ENCODE results near the gene SAMD4B. TPM values are rescaled to one million over a fixed set of nuclear protein-coding genes. Genes with fewer than 3 reads are reported as not detected.
A peak's percentile ranks its signal among the peaks of the same experiment; 100 is the strongest.

Gene SAMD4B
- total and polyA plus RNA-seq, 9 of the 15 experiments (the other 6 are each of a cell fraction or from before 2014, with no cell fraction given), result 3.4 to 90.5 (median 38.0) TPM

GRCh38 chr19:39342647-39343305 lies 555 bp downstream of the SAMD4B start (continued):
- TF ChIP-seq CBX2 (IDR thresholded peaks at IDR 0.05; ENCODE audit: insufficient read depth, low read length, poor library complexity, severe bottlenecking) (no peak), ZNF133 (CRISPR knock-in tag; IDR thresholded peaks at IDR 0.05) (no peak), JUND (IDR thresholded peaks at IDR 0.05; ENCODE audit: borderline replicate concordance, low read depth, low read length) (no peak), JUND (tag; IDR thresholded peaks at IDR 0.05; ENCODE audit: borderline replicate concordance, low read depth, low read length) (no peak), THRB (CRISPR knock-in tag; conservative IDR thresholded peaks at IDR 0.05) (no peak)

GRCh38 chr19:39345956-39346355 lies 3.7 kb downstream of the SAMD4B start:
- Histone ChIP-seq H3K27me3 (ENCODE audit: control insufficient read depth in 2 of 2, insufficient read depth in 2 of 2, low read length in 2 of 2) (no peaks in the 10 kb centered on the region), H3K4me3 (no peak overlapping the region), H3K9ac (ENCODE audit: insufficient read depth in 1 of 2, low read depth in 2 of 2, low read length in 2 of 2) (peak overlapping the region in 1 of 2 experiments; percentile 47; a peak in 1 of 4 replicates), H3K4me2 (ENCODE audit: insufficient read depth, low read length) (no peak overlapping the region), H2AFZ (ENCODE audit: low read depth, low read length) (no peak overlapping the region), H3K36me3 (ENCODE audit: control insufficient read depth, insufficient read depth, low read length) (peaks cover 63% of the 10 kb centered on the region), H3K9me1 (ENCODE audit: control insufficient read depth, insufficient read depth, low read length) (peaks cover 12% of the 10 kb centered on the region), H3K27ac (ENCODE audit: extremely low read depth, low read depth, low read length) (no peak overlapping the region), H4K20me1 (replicated peaks; ENCODE audit: control insufficient read depth, insufficient read depth, low read length) (peaks cover 28% of the 10 kb centered on the region), H3K4me1 (replicated peaks in 1 of 2; ENCODE audit: control insufficient read depth in 2 of 2, insufficient read depth in 2 of 2, low read length in 2 of 2) (peaks cover 36 to 39% of the 10 kb centered on the region in 2 experiments), H3K79me2 (ENCODE audit: control insufficient read depth, insufficient read depth, low read length) (peaks cover 83% of the 10 kb centered on the region), H3K9me3 (replicated peaks; ENCODE audit: control insufficient read depth, insufficient read depth, low read depth, low read length) (no peaks in the 10 kb centered on the region)
- ChIA-PET CTCF (ENCODE audit: low intra/inter-chr PET ratio) (no interaction called here), POLR2A (interaction anchor here (0.5 to 1.2 kb wide), 5 partner anchors 10 to 801 kb away, joined by 3 to 5 read pairs (median 4); partner anchors contain the start of genes MED29 and PAF1)
- no peak for FAIRE-seq
- WGBS (ENCODE audit: insufficient coverage, low coverage, missing lambda C conversion rate), result 79% methylated on average over 1 of the region's 1 CpG
- TF ChIP-seq CTCF (IDR thresholded peaks at IDR 0.05 in 2 of 3, conservative IDR thresholded peaks at IDR 0.05 in 1 of 3; ENCODE audit: insufficient read depth in 2 of 3, low read depth in 1 of 3, low read length in 3 of 3), result peak in 2 of 3 experiments; percentile 16 to 28; a peak in 1 of 6 replicates
- TF ChIP-seq SAFB (IDR thresholded peaks at IDR 0.05; ENCODE audit: borderline replicate concordance, low read depth, low read length), result no peak
- in situ Hi-C loops (cut with MboI) (no loop called here), intact Hi-C loops (cut with micrococcal nuclease) (loop anchor here (2.0 kb wide), 1 partner anchor 45 kb away; the partner anchor contains the start of genes MED29 and PAF1)
- no peak for DNase-seq (ENCODE audit: extremely low read depth in 1 of 4, low spot score in 3 of 4)
- no peak for ATAC-seq
- no TSS peak for BruUV-seq (replicated peaks)

All from K562 (cell line).